GM19324 (cell line): ENCODE results near the gene RELCH.
A peak's percentile ranks its signal among the peaks of the same experiment; 100 is the strongest.
"Not testable (repeated sequence)": the region's sequence is repeated elsewhere in the genome, so short reads cannot be mapped to it uniquely, and the experiment has no call there.

Source experiments
- ATAC-seq: cut with Tn5 transposase; IDR thresholded peaks from one replicate; pipeline ENCODE4 v1.9.1; 2021; ENCODE audit warnings: mild to moderate bottlenecking, moderate library complexity; ENCODE audit not compliant: unreplicated experiment, low FRiP score

RELCH gene, protein sequence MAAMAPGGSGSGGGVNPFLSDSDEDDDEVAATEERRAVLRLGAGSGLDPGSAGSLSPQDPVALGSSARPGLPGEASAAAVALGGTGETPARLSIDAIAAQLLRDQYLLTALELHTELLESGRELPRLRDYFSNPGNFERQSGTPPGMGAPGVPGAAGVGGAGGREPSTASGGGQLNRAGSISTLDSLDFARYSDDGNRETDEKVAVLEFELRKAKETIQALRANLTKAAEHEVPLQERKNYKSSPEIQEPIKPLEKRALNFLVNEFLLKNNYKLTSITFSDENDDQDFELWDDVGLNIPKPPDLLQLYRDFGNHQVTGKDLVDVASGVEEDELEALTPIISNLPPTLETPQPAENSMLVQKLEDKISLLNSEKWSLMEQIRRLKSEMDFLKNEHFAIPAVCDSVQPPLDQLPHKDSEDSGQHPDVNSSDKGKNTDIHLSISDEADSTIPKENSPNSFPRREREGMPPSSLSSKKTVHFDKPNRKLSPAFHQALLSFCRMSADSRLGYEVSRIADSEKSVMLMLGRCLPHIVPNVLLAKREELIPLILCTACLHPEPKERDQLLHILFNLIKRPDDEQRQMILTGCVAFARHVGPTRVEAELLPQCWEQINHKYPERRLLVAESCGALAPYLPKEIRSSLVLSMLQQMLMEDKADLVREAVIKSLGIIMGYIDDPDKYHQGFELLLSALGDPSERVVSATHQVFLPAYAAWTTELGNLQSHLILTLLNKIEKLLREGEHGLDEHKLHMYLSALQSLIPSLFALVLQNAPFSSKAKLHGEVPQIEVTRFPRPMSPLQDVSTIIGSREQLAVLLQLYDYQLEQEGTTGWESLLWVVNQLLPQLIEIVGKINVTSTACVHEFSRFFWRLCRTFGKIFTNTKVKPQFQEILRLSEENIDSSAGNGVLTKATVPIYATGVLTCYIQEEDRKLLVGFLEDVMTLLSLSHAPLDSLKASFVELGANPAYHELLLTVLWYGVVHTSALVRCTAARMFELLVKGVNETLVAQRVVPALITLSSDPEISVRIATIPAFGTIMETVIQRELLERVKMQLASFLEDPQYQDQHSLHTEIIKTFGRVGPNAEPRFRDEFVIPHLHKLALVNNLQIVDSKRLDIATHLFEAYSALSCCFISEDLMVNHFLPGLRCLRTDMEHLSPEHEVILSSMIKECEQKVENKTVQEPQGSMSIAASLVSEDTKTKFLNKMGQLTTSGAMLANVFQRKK

GRCh38 chr18:62186774-62187542 lies at the start of gene RELCH, which contains the start of gene PIGN:
Gene RELCH (plus strand): TSS chr18:62187255. CDS start chr18:62187506, 251 bp downstream.
Gene PIGN (minus strand): TSS chr18:62187056. CDS start chr18:62161353, 25,703 bp downstream.
- ATAC-seq: peak; percentile 95

DNA sequence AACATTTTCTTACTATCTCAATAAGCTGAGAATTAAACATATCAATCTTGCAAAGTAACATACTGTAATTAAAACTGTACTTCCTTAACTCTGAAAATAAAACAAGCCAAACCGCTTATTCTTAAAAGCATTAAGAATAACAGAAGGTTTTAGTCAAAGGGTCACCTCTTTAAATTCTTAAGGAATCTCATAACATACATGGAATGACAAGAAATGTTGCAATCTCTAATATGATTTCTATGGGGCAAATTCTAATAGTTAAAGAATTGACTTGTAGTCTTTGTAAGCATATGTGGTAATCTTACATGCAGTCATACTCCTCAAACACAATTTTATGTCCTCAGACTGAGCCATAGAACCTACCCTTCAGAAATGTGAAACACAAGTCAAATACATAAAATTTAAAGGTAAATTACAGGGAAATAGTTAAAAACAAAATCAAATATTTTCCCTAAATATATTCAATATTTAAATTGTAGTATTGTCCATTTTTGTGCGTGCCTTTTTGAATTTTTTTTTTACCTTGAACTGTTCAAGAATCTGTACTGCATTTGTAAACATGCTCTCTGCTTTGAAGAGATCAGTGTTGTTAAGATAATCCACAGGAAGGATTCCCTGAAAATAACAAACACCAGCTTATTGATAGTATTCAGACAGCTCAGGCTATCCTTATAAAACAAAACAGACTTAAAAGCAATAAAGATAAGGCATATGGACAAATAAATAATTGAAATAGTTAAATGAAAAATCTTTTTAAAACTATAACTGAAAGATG lies 48.4 kb upstream of the RELCH start:
- no peak for ATAC-seq

DNA sequence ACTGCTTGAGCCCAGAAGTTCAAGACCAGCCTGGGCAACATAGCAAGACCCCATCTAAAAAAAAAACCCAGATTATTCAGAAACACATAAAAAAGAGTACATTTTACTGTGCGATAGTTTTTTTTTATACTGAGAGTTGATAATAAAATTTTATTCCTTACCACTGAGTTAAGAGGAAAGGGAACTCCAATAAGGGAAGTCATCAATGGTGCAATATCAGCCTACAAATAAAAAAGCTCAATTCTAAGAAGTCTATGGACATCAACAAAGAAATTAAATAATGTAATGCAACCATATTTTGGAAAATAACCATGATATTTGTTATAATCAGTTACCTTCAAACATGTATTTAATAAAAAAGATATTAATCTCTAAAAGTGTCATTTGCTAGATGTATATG lies 46.8 kb upstream of the RELCH start:
- no peak for ATAC-seq

GRCh38 chr18:62144338-62144737 lies 42.7 kb upstream of the RELCH start:
- ATAC-seq: no peak

DNA sequence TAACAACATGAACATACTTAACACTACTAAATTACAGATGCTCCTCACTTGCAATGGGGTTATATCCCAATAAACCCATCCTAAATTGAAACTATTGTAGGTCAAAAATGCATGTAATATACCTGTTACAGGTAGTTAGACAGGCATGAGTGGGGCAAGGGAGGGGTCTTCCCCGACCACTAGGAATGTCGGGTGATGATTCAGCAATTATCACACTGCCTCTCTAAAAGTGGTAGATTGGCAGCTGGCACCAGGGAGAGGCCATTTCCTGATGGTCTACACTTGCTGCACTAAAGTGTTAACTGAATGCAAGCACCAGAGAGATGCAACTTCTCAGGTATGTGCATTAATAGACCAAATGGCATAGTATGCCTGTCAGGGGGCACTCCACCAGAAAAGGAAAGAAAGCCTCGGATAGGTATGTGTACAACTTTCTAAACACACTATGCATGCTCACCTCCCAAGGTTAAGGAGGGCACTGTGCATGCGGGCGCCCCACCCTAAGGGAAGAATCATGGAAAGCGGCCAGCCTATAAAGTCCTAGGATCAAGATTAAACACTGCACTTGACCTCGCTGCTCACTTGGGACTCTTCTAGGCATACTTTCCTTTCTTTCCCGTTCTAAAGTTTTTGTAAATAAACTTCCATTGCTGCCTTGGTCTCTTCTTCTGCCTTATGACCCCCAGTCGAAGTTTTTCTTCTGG lies 35.8 kb upstream of the RELCH start:
- ATAC-seq: no peak

DNA sequence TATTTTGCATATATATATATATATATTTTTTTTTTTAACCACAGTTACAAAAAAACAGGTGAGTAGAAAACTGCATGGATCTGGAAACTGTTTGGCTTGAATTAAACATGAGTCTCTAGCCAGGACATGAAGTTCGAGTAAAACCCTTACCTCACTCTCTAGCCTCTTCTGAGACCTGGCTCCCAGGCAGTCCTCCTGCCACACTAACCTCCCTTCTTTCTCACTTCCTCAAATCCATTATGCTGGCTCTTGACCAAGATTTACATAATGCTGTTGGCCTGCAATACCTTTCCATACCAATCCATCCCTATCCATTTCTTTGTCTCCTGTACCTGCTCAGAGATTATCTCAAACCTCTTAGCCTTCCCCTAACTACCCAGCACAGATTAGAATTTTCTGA lies 34.2 kb upstream of the RELCH start:
- ATAC-seq: no peak

DNA sequence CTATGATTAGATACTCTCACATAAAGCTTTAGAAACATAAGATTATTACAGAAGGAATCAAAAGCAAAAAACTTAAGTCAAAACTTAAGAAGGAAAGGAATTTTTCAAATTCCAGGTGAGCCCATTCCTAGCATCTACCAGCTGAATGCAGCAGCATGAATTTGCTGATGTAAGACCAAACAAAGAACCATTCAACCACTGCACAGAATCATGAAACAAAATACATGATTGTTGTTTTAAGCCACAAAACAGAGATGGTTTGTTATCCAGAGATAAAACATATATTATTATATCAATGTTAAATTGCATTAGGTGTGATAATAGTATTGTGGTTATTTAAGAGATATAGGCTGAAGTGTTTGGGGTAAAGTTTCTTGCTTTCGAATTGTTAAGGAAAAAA lies 29.2 kb upstream of the RELCH start:
- ATAC-seq: no peak

DNA sequence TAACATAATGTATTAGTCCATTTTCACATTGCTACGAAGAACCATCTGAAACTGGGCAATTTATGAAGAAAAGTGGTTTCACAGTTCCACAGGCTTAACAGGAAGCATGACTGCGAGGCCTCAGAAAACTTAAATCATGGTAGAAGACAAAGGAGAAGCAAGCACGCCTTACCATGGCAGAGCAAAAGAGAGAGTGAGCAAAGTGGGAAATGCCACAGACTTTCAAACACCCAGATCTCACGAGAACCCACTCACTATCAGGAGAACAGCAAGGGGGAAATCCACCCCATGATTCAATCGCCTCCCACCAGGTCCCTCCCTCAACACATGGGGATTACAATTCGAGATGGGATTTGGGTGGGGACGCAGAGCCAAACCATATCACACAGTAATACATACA lies 22.7 kb upstream of the RELCH start:
- ATAC-seq: no peak

DNA sequence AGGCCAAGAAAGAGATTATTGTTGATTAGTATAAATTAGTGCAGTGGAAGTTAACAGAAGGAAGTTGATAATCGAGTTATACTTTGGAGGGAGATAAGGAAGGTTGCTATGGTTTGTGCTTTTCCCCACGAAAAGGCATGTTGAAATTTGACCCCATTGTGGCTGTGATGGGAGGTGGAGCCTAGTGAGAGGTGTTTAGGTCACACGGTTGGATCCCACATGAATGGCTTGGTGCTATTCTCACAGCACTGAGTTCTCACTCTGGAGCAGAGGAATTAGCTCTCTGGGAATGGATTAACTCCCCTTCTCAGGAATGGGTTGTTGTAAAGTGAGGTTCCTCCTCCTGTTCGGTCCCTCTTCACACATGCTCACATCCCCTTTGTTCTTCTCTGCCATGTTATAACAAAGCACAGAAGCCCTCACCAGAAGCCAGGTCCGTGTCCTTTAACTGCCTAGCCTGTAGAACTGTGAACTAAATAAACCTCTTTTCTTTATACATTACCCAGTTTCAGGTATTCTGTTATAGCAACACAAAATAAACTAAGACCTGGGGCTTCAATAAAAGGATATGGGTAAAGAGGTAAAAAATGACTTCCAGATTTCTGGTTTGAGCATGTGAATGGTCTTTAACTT lies 22.1 kb upstream of the RELCH start:
- ATAC-seq: no peak

GRCh38 chr18:62165583-62165982 lies 21.5 kb upstream of the RELCH start:
- ATAC-seq: no peak

DNA sequence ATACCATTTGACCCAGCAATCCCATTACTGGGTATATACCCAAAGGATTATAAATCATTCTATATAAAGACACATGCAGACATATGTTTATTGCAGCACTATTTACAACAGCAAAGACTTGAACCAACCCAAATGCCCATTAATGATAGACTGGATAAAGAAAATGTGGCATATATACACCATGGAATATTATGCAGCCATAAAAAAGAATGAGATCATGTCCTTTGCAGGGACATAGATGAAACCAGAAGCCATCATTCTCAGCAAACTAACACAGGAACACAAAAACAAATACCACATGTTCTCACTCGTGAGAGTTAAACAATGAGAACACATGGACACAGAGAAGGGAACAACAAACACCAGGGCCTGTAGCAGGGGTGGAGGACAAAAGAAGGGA lies 20.5 kb upstream of the RELCH start:
- ATAC-seq: not testable (repeated sequence)

DNA sequence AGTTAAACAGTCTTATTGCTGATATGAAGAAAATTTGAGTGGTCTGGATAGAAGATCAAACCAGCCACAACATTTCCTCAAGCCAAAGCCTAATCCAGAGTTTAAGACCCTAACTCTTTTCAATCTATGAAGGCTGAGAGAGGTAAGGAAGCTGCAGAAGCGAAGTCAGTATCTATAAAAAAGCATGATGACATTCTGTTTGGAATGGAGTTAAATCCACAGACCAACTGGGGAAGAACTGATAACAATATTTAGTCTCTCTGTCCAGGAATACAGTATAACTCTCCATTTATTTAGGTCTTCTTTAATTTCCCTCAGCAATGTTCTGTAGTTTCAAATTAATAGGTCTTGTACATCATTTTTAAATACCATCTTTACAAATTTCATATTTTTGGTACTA lies 16.2 kb upstream of the RELCH start:
- no peak for ATAC-seq

DNA sequence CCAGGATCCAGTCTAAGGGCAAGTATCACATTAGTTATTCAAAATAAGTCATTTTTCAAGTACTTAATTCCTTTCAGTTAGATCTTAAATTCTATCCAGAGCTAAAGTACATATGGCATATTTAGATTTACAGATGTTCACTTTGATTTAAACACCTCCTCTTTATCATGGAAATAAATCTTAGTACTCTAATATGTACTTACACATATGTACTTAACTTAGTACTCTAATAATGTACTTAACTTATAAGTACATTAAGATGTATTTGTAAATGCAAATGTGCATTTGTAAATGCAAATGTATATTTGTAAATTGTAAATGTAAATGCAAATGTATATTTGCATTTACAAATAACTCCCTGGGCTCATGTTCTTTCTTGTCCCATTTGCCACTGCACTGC lies 14.8 kb upstream of the RELCH start:
- ATAC-seq: no peak

DNA sequence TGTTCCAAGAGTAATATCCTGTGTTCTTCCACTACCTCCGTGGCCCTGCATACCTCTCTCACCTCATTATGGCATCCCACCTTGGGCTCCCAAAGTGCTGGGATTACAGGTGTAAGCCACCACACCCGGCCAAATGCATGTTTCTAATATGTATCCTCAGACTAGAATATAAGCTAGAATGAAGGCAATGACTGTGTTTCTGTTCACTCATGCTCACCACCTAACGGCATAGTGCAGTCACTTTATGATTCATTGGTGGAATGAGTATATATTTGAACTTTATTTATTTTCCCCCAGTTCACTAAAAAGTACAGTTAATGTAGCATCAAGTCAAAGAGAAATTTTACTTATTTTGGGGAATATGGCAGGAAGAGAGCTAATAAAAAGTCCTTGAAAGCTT lies 11.5 kb upstream of the RELCH start:
- no peak for ATAC-seq

GRCh38 chr18:62177271-62177670 lies 9.8 kb upstream of the RELCH start:
- no peak for ATAC-seq

DNA sequence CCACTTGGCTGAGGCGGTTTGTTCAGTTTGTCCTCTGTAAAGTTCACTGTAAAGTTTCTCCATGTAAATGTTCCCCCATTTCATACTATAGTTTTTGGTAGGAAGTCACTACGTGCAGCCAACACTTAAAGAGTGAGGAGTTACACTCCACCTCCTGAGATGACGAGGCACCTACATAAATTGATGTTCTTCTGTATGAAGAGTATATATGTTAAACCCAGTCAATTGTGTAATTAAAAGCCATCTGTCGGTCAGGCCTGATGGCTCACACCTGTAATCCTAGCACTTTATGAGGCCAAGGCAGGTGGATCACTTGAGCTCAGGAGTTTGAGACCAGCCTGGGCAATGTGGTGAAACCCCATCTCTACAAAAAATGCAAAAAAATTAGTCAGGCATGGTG lies 7.8 kb upstream of the RELCH start:
- ATAC-seq: no peak

- no peak for ATAC-seq
Measured at GRCh38 chr18:62182220-62182619, 4.8 kb upstream of the RELCH start.

- no peak for ATAC-seq
Measured at GRCh38 chr18:62183578-62184195, 3.4 kb upstream of the RELCH start.
